HCT116 (cell line): ENCODE data around the gene RGL3. TPM values are rescaled to one million over a fixed set of nuclear protein-coding genes. Genes with fewer than 3 reads are reported as not detected.
A peak's percentile ranks its signal among the peaks of the same experiment; 100 is the strongest.

Experiments
- ATAC-seq: fragments of 200-7000 bp; cut with Tn5 transposase; 2 replicates; pipeline ENCODE4 v1.9.1; 2020; ENCODE audit warnings: mild to moderate bottlenecking, moderate library complexity
- BruUV-seq: library from RNA; stranded (reverse); fragments of 400-500 nt; replicated peaks from 2 replicates; lab custom pipeline; 2021; lab: Mats Ljungman, UMichigan
- CTCF ChIA-PET: fragments of 300-600 bp; sonication (Branson Sonifier 250); formaldehyde crosslinking; loops from one replicate; lab custom pipeline; 2021; ENCODE audit warnings: antibody characterized with exemption; lab: Charles Lee
- POLR2A ChIA-PET: fragments of 300-600, 350-600 bp; sonication (Branson Sonifier 250); formaldehyde crosslinking; loops from one replicate; lab custom pipeline; 2021; ENCODE audit warnings: antibody characterized with exemption; lab: Charles Lee
- RAD21 ChIA-PET, 2 experiments: fragments of 300-600 bp; sonication (Branson Sonifier 250); formaldehyde crosslinking; loops; one replicate each; lab custom pipeline; 2023; ENCODE audit warnings: low total read pairs in 2 of 2; ENCODE audit not compliant: uncharacterized antibody in 2 of 2, unreplicated experiment in 2 of 2, low non-redundant PET in 1 of 2; lab: Charles Lee
- DNase-seq: peaks from one replicate; pipeline ENCODE4 v3.0.0-alpha.2; 2010; ENCODE audit warnings: low read depth, low spot score
- H2AFZ ChIP-seq: fragments of 200-600 bp; shearing (Covaris generic), sonication (generic); 2 replicates; pipeline ENCODE4 v1.6.1; 2017; ENCODE audit warnings: low read depth, mixed run types, mixed read lengths, antibody characterized with exemption, low read length; ENCODE audit not compliant: poor library complexity, severe bottlenecking
- H3K27ac ChIP-seq: 2 replicates; pipeline ENCODE4 v1.5.1; 2012; ENCODE audit warnings: low read depth, low read length
- H3K27me3 ChIP-seq: fragments of 200-600 bp; sonication (generic); 2 replicates; pipeline ENCODE4 v1.6.1; 2016; ENCODE audit warnings: mixed run types, low read length, mixed read lengths; ENCODE audit not compliant: insufficient read depth
- H3K36me3 ChIP-seq, 2 experiments: fragments of 200-500 bp in 1 of 2; fragments of 200-600 bp in 1 of 2; sonication (Bioruptor generic) in 1 of 2; sonication (generic) in 1 of 2; 2 replicates each; pipeline versions ENCODE4 v1.5.1 to v1.6.1; 2014 to 2016; ENCODE audit warnings: low read length in 2 of 2, inconsistent platforms in 1 of 2, mixed read lengths in 1 of 2, mixed run types in 1 of 2; ENCODE audit not compliant: insufficient read depth in 2 of 2, control insufficient read depth in 1 of 2
- H3K4me1 ChIP-seq, 2 experiments: fragments of 200-600 bp in 1 of 2; sonication (generic) in 1 of 2; 2 replicates each; pipeline versions ENCODE4 v1.5.1 to v1.6.1; 2012 to 2017; ENCODE audit warnings: low read length in 2 of 2, inconsistent platforms in 1 of 2, mild to moderate bottlenecking in 1 of 2, mixed read lengths in 1 of 2, mixed run types in 1 of 2, moderate library complexity in 1 of 2; ENCODE audit not compliant: insufficient read depth in 2 of 2, control insufficient read depth in 1 of 2
- H3K4me2 ChIP-seq: fragments of 200-600 bp; sonication (generic); 2 replicates; pipeline ENCODE4 v1.6.1; 2017; ENCODE audit warnings: mixed run types, low read length, mixed read lengths
- H3K4me3 ChIP-seq, 2 experiments: fragments of 200-600 bp in 1 of 2; sonication (generic) in 1 of 2; replicated peaks in 1 of 2; 2 replicates each; pipeline ENCODE4 v1.5.1; 2011 to 2016; ENCODE audit warnings: low read length in 2 of 2, control low read depth in 1 of 2, low read depth in 1 of 2, mild to moderate bottlenecking in 1 of 2, mixed read lengths in 1 of 2, mixed run types in 1 of 2
- H3K79me2 ChIP-seq: fragments of 200-600 bp; sonication (generic); 2 replicates; pipeline ENCODE4 v1.6.1; 2017; ENCODE audit warnings: mild to moderate bottlenecking, mixed run types, low read length, moderate library complexity, mixed read lengths; ENCODE audit not compliant: insufficient read depth
- H3K9ac ChIP-seq: fragments of 200-600 bp; sonication (generic); 2 replicates; pipeline ENCODE4 v1.6.1; 2016; ENCODE audit warnings: low read length, mixed read lengths
- H3K9me2 ChIP-seq: fragments of 200-600 bp; sonication (generic), shearing (Covaris generic); 2 replicates; pipeline ENCODE4 v1.6.1; 2017; ENCODE audit warnings: mixed run types, mild to moderate bottlenecking, moderate library complexity; ENCODE audit not compliant: insufficient read depth
- H3K9me3 ChIP-seq, 2 experiments: fragments of 200-500 bp in 1 of 2; fragments of 200-600 bp in 1 of 2; sonication (Bioruptor generic) in 1 of 2; sonication (generic) in 1 of 2; 2 replicates each; pipeline ENCODE4 v1.6.1; 2014 to 2017; ENCODE audit warnings: low read length in 2 of 2, mixed read lengths in 2 of 2, inconsistent platforms in 1 of 2, low read depth in 1 of 2, mild to moderate bottlenecking in 1 of 2, mixed run types in 1 of 2, moderate library complexity in 1 of 2; ENCODE audit not compliant: control insufficient read depth in 1 of 2, insufficient read depth in 1 of 2
- H4K20me1 ChIP-seq: fragments of 200-600 bp; sonication (generic), shearing (Covaris generic); 2 replicates; pipeline ENCODE4 v1.6.1; 2017; ENCODE audit warnings: mixed run types, mild to moderate bottlenecking, moderate library complexity; ENCODE audit not compliant: insufficient read depth
- YY1 ChIP-seq: IDR thresholded peaks from 2 replicates; pipeline ENCODE4 v1.6.1; 2011; ENCODE audit warnings: low read length, low read depth, moderate library complexity, mild to moderate bottlenecking; ENCODE audit not compliant: insufficient replicate concordance; ENCODE audit errors: extremely low read depth
- intact Hi-C: fragments of 100-400 bp; cut with micrococcal nuclease; formaldehyde crosslinking; loops from 2 replicates; pipeline ENCODE4 v1.10.0; 2022
- total RNA-seq: library from RNA; stranded (reverse); gene quantifications from one replicate; pipeline ENCODE4 v1.2.1, GENCODE V29; 2021; ENCODE audit not compliant: unreplicated experiment
- TF ChIP-seq, protein P1 (sequence below), 3 experiments: fragments of 200-600 bp in 1 of 3; sonication (generic) in 1 of 3; IDR thresholded peaks in 2 of 3; conservative IDR thresholded peaks in 1 of 3; 2 replicates each; pipeline ENCODE4 v1.5.1; 2012 to 2017; ENCODE audit warnings: low read depth in 2 of 3, low read length in 2 of 3, antibody characterized with exemption in 1 of 3, borderline replicate concordance in 1 of 3, control low read depth in 1 of 3, mild to moderate bottlenecking in 1 of 3, mixed read lengths in 1 of 3, mixed run types in 1 of 3, moderate library complexity in 1 of 3; ENCODE audit not compliant: insufficient read depth in 1 of 3
- TF ChIP-seq, protein P2 (sequence below): IDR thresholded peaks from 2 replicates; pipeline ENCODE4 v1.6.1; 2012

Gene RGL3
- total RNA-seq, 1 experiment from 2014 or later = 99.2 TPM

DNA sequence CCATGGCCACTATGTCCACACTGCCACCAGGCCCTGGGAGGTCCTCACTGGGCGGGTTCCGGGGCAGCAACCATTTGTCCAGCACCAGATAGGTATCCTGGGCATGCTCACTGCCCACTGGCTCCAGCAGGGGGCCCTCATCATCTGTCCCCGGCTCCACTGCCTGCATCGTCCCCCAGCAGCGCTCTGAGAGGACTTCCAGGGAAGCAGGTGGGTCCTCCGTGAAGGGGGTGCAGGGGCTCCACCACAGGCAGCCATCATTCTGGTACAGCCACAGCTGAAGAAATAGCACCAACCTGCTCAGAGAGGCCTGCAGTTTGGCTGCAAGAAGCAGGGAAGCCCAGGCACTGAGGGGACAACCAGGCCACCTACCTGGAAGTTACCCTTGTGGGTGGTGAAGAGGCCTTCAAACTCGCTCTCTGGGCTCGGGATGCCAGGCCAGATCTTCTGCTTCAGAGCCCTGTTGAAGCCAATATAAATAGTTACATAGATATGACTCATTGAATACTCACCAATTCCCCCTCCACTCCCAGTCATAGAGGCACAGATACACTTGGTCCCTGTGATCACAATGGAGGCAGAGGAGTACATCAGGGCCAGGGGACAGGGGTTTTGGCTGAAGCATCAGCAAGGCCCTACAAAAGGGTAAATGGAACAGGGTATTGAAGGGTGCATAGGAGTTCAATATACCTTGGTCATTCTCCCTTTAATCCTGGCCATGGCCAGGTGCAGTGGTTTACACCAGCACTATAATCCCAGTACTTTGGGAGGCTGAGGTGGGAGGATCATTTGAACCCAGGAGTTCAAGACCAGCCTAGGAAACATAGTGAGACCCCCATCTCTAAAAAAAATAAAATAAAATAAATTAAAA lies 40.6 kb downstream of the RGL3 start:
- Histone ChIP-seq H3K4me3 (peak overlapping the region; percentile 5 to 33; a peak in 2 of 4 replicates), H3K4me1 (peaks cover 56 to 84% of the 10 kb centered on the region in 2 experiments), H4K20me1 (no peaks in the 10 kb centered on the region), H3K27ac (peak overlapping the region; percentile 72), H3K9ac (peak overlapping the region; percentile 51), H3K79me2 (peaks cover 7% of the 10 kb centered on the region; the same call in 1 of the 2 replicates), H3K9me2 (no peaks in the 10 kb centered on the region), H3K4me2 (peak overlapping the region; percentile 97), H3K27me3 (no peaks in the 10 kb centered on the region), H3K36me3 (no peaks in the 10 kb centered on the region), H3K9me3 (no peaks in the 10 kb centered on the region)
- ChIA-PET RAD21 (no interaction called here), POLR2A (interaction anchor here (0.7 kb wide), 1 partner anchor 181 kb away, joined by 3 read pairs; the partner anchor contains the start of gene ELOF1), CTCF (interaction anchor here (1.5 kb wide), 1 partner anchor 85 kb away, joined by 8 read pairs; no protein-coding TSS in a partner anchor)
- no peak for DNase-seq
- intact Hi-C loops = loop anchor here (1.0 kb wide), 1 partner anchor 68 kb away; no protein-coding TSS in a partner anchor
- BruUV-seq = no TSS peak
- TF ChIP-seq, protein P1, sequence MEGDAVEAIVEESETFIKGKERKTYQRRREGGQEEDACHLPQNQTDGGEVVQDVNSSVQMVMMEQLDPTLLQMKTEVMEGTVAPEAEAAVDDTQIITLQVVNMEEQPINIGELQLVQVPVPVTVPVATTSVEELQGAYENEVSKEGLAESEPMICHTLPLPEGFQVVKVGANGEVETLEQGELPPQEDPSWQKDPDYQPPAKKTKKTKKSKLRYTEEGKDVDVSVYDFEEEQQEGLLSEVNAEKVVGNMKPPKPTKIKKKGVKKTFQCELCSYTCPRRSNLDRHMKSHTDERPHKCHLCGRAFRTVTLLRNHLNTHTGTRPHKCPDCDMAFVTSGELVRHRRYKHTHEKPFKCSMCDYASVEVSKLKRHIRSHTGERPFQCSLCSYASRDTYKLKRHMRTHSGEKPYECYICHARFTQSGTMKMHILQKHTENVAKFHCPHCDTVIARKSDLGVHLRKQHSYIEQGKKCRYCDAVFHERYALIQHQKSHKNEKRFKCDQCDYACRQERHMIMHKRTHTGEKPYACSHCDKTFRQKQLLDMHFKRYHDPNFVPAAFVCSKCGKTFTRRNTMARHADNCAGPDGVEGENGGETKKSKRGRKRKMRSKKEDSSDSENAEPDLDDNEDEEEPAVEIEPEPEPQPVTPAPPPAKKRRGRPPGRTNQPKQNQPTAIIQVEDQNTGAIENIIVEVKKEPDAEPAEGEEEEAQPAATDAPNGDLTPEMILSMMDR (IDR thresholded peaks at IDR 0.05 in 2 of 3, conservative IDR thresholded peaks at IDR 0.05 in 1 of 3; ENCODE audit: borderline replicate concordance in 1 of 3, insufficient read depth in 1 of 3, low read depth in 2 of 3, low read length in 2 of 3) = peak in 2 of 3 experiments; percentile 68 to 75; a peak in 4 of 6 replicates
- TF ChIP-seq YY1 = peak; percentile 35
- TF ChIP-seq, protein P2, sequence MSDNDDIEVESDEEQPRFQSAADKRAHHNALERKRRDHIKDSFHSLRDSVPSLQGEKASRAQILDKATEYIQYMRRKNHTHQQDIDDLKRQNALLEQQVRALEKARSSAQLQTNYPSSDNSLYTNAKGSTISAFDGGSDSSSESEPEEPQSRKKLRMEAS = no peak
- TF ChIP-seq, all 23 proteins: peak for 2
- H2AFZ ChIP-seq = no peak overlapping the region
- no peak for ATAC-seq
